Heart left ventricle (tissue), 16 donors: ENCODE data around the gene PLCB3. TPM values are rescaled to one million over a fixed set of nuclear protein-coding genes. Genes with fewer than 3 reads are reported as not detected.

Experiments used
- ATAC-seq, 4 donors: fragments of 200-7000 bp; cut with Tn5 transposase; one replicate each; pipeline ENCODE4 v1.9.1; 2020 to 2022; ENCODE audit warnings: moderate library complexity in 4 of 4, mild to moderate bottlenecking in 3 of 4, moderate number of reproducible peaks in 1 of 4
- DNase-seq, 5 donors: peaks; one replicate each; pipeline ENCODE4 v3.0.0-alpha.2; 2020
- H3K27ac ChIP-seq, 12 donors: fragments of 200-600 bp; sonication (generic) in 4 of 12; one replicate each; pipeline versions ENCODE4 v1.5.0 to v1.8.0; 2016 to 2022; ENCODE audit warnings: mild to moderate bottlenecking in 2 of 12
- H3K27me3 ChIP-seq, 9 donors: fragments of 200-600 bp; sonication (generic) in 2 of 9; one replicate each; pipeline versions ENCODE4 v1.5.1 to v1.8.0; 2016 to 2022; ENCODE audit warnings: mild to moderate bottlenecking in 3 of 9
- H3K36me3 ChIP-seq, 9 donors: fragments of 200-600 bp; sonication (generic) in 2 of 9; one replicate each; pipeline versions ENCODE4 v1.5.0 to v1.8.0; 2018 to 2022; ENCODE audit warnings: mild to moderate bottlenecking in 2 of 9
- H3K4me1 ChIP-seq, 12 donors: fragments of 200-600 bp; sonication (generic) in 4 of 12; one replicate each; pipeline versions ENCODE4 v1.5.0 to v1.8.0; 2016 to 2022; ENCODE audit warnings: mild to moderate bottlenecking in 3 of 12
- H3K4me3 ChIP-seq, 12 donors: fragments of 200-600 bp; sonication (generic) in 4 of 12; one replicate each; pipeline versions ENCODE4 v1.5.0 to v1.8.0; 2017 to 2022; ENCODE audit warnings: mild to moderate bottlenecking in 9 of 12, moderate library complexity in 4 of 12
- H3K9me3 ChIP-seq, 12 donors: fragments of 200-600 bp; sonication (generic) in 4 of 12; one replicate each; pipeline versions ENCODE4 v1.5.0 to v1.8.0; 2016 to 2022; ENCODE audit warnings: mild to moderate bottlenecking in 1 of 12
- CTCF ChIP-seq, 12 donors: fragments of 200-600 bp; sonication (generic) in 4 of 12; IDR thresholded peaks; one replicate each; pipeline versions ENCODE4 v1.5.0 to v1.8.0; 2018 to 2022; ENCODE audit warnings: antibody characterized with exemption in 12 of 12, mild to moderate bottlenecking in 5 of 12
- POLR2A ChIP-seq, 2 donors: fragments of 450-650 bp; IDR thresholded peaks; one replicate each; pipeline ENCODE4 v1.6.1; 2017; ENCODE audit warnings: antibody characterized with exemption in 2 of 2, mild to moderate bottlenecking in 2 of 2, moderate library complexity in 2 of 2
- WGBS, 4 donors: extraction: QIAGEN DNeasy Blood & Tissue Kit in 2 of 4; methylation state at CpG; one replicate each; pipeline versions ENCODE4 v1.1.5 to v1.1.7; 2013 to 2018; 5-methylcytosine and 5-hydroxymethylcytosine counted together
- intact Hi-C, 10 donors: fragments of 100-400 bp; cut with DNase I; formaldehyde crosslinking; loops; one replicate each; pipeline versions ENCODE4 v1.11.1 to v1.14.2; 2022
- polyA plus RNA-seq, 2 donors: library from polyadenylated mRNA; stranded (reverse); fragments of 200-250 nt; gene quantifications; one replicate each; pipeline ENCODE4 v1.2.3, GENCODE V29; 2013
- total RNA-seq, 9 donors: library from RNA; depleted of rRNA in 2 of 9; stranded (reverse); fragments of >200 nt in 2 of 9; fragmentation: NEBNext Ultra II Directional in 3 of 9; extraction: Animal tissue kit (Norgen Biotek cat#: 25700) in 3 of 9; gene quantifications; one replicate each; pipeline versions ENCODE4 v1.1.0 to v1.2.4, GENCODE V29; 2016 to 2023
- donor health status: ischemic (EF 13 %, LVEDD 7.1; RV severe dilation, severe dysfunction).
- donor health status: healthy with polysubstance abuse.
- donor health status: DM: no; HTN: yes; CAD: no.
- donor health status: DM: no; HTN: no; CAD: no.
- donor health status: ischemic (EF 25% LVEDD 6.9; RV normal size, moderate dysfunction).
- donor health status: ischemic (EF 25% LVEDD 5.7; RV mildly dilated, moderate dysfunction).
- donor health status: healthy.
- donor health status: DM: yes; HTN: yes; CAD: no.
- donor health status: ischemic (EF 35%, LVEDD 5.7; RV mildly dilated, moderate dysfunction).
- donor health status: nonischemic (EF 11% LVEDD 7.7; RV severe dilation, severe dysfunction).
- donor health status: DM: yes; HTN: yes; CAD: no.
- donor health status: PGD.
- donor health status: ischemic (EF 29% LVEDD 5.4; RV normal size, mild dysfunction).
- donor health status: nonischemic (EF 23%, LVEDD 6.1; RV moderate dilation, normal function).

PLCB3 gene
- total and polyA plus RNA-seq, 11 donors = 7.4 to 19.1 (median 9.8) TPM

- Histone ChIP-seq H3K4me1 (peaks cover 0 to 27% (median 12%) of the 10 kb centered on the region in 12 donors), H3K27me3 (no peaks in the 10 kb centered on the region), H3K27ac (no peak overlapping the region), H3K4me3 (no peak overlapping the region), H3K36me3 (peaks cover 0 to 57% (median 41%) of the 10 kb centered on the region in 9 donors), H3K9me3 (no peaks in the 10 kb centered on the region)
- intact Hi-C loops = no loop called here
- no peak for TF ChIP-seq POLR2A (IDR thresholded peaks at IDR 0.05)
- TF ChIP-seq CTCF (IDR thresholded peaks at IDR 0.05) = no peak
- DNase-seq (no peak), ATAC-seq (no peak)
- 79 to 86% (median 85%) methylated on average over 8 of the region's 8 CpGs for WGBS, 4 donors
Measured at GRCh38 chr11:64278576-64279190, 27.4 kb downstream of the PLCB3 start.

- peak overlapping the region in 2 of 12 donors; percentile 49 to 55 for H3K27ac ChIP-seq
Measured at GRCh38 chr11:64281957-64282770, 30.8 kb downstream of the PLCB3 start.

GRCh38 chr11:64283092-64283491 lies 31.8 kb downstream of the PLCB3 start:
- intact Hi-C loops = no loop called here
- H3K4me1 ChIP-seq = peaks cover 4 to 47% (median 24%) of the 10 kb centered on the region in 12 donors
- H3K27ac ChIP-seq = peak overlapping the region in 3 of 12 donors; percentile 32 to 99 (median 99)
- TF ChIP-seq POLR2A (IDR thresholded peaks at IDR 0.05) (no peak), CTCF (IDR thresholded peaks at IDR 0.05) (no peak)
- WGBS, 4 donors = 92 to 97% (median 95%) methylated on average over 3 of the region's 3 CpGs
- H3K9me3 ChIP-seq = no peaks in the 10 kb centered on the region
- H3K27me3 ChIP-seq = no peaks in the 10 kb centered on the region
- peaks cover 0 to 31% (median 12%) of the 10 kb centered on the region in 9 donors for H3K36me3 ChIP-seq
- ATAC-seq (no peak), DNase-seq (no peak)
- H3K4me3 ChIP-seq = peak overlapping the region in 5 of 12 donors; percentile 73 to 96 (median 80)

More at GRCh38 chr11:64281957-64282770, 30.8 kb downstream of the PLCB3 start:
- TF ChIP-seq CTCF (IDR thresholded peaks at IDR 0.05) (no peak), POLR2A (IDR thresholded peaks at IDR 0.05) (no peak)
- no peak overlapping the region for H3K4me3 ChIP-seq
- ATAC-seq (no peak), DNase-seq (no peak)
- peaks cover 4 to 47% (median 24%) of the 10 kb centered on the region in 12 donors for H3K4me1 ChIP-seq
- 93 to 97% (median 96%) methylated on average over 22 of the region's 22 CpGs for WGBS, 4 donors
- H3K36me3 ChIP-seq = peaks cover 0 to 40% (median 21%) of the 10 kb centered on the region in 9 donors
- no peaks in the 10 kb centered on the region for H3K27me3 ChIP-seq
- no peaks in the 10 kb centered on the region for H3K9me3 ChIP-seq
- intact Hi-C loops = no loop called here
